Measurements from ENCODE around the gene TICRR.

The TICRR gene

DNA sequence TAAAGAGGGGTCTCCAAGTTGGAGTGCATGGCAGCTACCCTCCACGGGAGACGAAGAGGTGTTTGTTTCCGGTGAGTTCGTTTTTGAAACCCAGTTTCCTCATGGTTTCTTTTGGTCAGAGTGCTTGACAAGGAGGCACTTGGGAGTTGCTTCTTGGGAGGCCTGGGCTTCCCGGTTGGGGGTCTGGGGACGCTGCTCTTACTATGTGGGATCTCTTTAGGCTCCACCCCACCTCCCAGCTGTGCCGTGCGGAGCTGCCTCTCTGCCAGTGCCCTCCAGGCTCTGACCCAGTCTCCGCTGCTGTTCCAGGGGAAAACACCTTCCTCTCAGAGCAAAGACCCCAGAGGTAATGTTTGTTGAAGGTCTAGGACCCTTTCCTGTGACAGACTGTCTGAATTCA is 50.4 kb downstream of the TICRR start:
- DNase-seq (ENCODE audit: low read depth): no peak
- no peak overlapping the region for H3K4me3 ChIP-seq (ENCODE audit: low read depth, low read length)
- no peak for TF ChIP-seq CTCF (IDR thresholded peaks at IDR 0.05; ENCODE audit: insufficient read depth, low read depth, low read length, missing control alignments)

GRCh38 chr15:89627256-89627970 is 52.1 kb downstream of the TICRR start:
- DNase-seq (ENCODE audit: low read depth): no peak
- no peak overlapping the region for H3K4me3 ChIP-seq (ENCODE audit: low read depth, low read length)
- TF ChIP-seq CTCF (IDR thresholded peaks at IDR 0.05; ENCODE audit: insufficient read depth, low read depth, low read length, missing control alignments): no peak

DNA sequence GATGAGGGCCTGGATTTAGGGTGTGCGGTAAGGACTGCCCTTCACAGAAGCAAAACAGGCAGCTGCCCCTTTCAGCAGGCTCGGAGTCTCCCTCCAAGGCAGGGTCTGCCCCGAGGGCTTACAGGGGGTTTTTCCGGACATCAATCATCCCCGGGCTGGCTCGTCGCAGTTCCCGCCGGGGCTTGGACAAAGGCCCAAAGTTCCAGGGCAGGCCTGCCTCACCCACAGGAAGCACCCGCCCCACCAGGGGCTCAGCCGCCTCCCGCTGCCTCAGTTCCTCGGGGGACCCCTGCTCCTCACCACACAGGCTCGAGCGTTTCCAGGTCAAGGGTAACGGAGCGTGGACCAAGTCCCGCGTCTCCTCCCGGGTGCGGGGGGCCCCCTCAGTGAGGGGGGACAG is 53.0 kb downstream of the TICRR start:
- TF ChIP-seq CTCF (IDR thresholded peaks at IDR 0.05; ENCODE audit: insufficient read depth, low read depth, low read length, missing control alignments): no peak
- H3K4me3 ChIP-seq (ENCODE audit: low read depth, low read length): no peak overlapping the region
- no peak for DNase-seq (ENCODE audit: low read depth)

DNA sequence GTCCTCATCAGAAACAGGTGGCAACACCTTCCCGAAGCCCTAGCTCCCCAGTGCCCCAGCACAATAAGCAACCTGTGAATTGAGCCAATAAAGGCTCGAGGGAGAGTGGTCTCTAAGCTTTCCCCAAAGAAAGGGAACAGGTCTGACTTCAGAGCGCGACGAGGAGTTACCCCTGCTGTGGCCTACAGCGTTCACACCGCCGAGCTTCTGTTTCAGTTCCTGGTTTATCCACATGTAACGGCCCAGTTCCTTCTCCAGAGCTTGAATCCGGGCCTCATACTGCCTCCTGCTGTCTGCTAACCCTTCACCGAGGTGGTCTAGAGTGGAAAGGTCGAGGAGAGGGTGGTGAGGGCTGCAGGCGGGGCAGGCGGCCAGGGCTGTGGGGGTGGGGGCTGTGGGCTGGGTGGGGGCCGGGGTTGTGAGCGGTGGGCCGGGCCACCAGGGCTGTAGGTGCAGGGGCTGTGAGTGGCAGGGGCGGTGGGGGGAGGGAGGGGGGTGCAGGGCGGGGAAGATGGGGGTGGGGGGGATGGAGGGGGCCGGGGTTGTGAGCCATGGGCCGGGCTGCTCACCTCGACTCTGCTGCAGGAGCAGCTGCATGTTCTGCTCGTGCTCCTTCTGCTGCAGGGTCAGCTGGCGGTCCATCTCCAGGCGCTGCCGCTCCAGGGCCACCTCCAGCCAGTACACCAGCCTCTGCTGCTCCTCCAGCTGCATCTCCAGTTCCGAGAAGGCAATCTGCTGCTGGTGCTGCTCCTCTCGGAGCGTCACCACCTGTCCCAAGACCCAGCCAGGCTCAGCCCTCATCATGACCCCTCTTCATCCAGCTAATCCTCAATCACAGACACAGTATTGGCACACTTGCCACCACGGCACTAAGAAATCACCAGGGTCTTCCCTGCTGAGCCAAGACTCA is 53.8 kb downstream of the TICRR start:
- TF ChIP-seq CTCF (IDR thresholded peaks at IDR 0.05; ENCODE audit: insufficient read depth, low read depth, low read length, missing control alignments): no peak
- no peak overlapping the region for H3K4me3 ChIP-seq (ENCODE audit: low read depth, low read length)
- DNase-seq (ENCODE audit: low read depth): no peak

- no peak overlapping the region for H3K4me3 ChIP-seq (ENCODE audit: low read depth, low read length)
- no peak for DNase-seq (ENCODE audit: low read depth)
- TF ChIP-seq CTCF (IDR thresholded peaks at IDR 0.05; ENCODE audit: insufficient read depth, low read depth, low read length, missing control alignments): no peak
Observed at GRCh38 chr15:89629829-89630228, 54.6 kb downstream of the TICRR start.

DNA sequence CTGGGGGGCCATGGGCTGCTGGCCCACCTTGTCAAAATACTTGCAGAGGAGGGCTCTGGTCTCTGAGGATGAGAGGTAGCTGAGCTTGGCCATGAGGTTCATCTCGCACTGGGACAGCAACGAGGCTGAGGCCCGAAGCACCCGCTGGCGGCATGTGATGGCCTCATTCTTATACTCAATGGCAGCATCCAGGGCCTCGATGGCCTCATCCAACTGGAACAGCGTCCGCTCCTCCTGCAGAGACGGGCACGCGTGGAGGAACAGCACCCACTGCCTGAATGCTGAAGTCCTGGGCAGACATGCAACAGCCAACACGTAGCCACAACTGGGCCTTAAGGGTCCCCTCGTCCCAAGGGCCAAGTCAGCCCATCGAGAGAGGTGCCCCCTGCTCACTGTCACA is 55.0 kb downstream of the TICRR start:
- no peak for TF ChIP-seq CTCF (IDR thresholded peaks at IDR 0.05; ENCODE audit: insufficient read depth, low read depth, low read length, missing control alignments)
- DNase-seq (ENCODE audit: low read depth): no peak
- H3K4me3 ChIP-seq (ENCODE audit: low read depth, low read length): no peak overlapping the region
